ENCODE data around the gene MAST3. TPM values are rescaled to one million over a fixed set of nuclear protein-coding genes. Genes with fewer than 3 reads are reported as not detected.

Gene MAST3
- total RNA-seq, 4 donors from 2014 or later, result 0.66 to 2.8 (median 1.6) TPM

GRCh38 chr19:18117364-18117691 lies 19.8 kb downstream of the MAST3 start:
- DNase-seq (no peak), ATAC-seq (no peak)
- H3K4me1 ChIP-seq, result peaks cover 10 to 12% of the 10 kb centered on the region in 2 donors
- H3K27ac ChIP-seq, result no peak overlapping the region
- peak overlapping the region; percentile 3 to 83 (median 58) for H3K4me3 ChIP-seq
- no peaks in the 10 kb centered on the region for H3K27me3 ChIP-seq
- in situ Hi-C loops (cut with MboI; ENCODE audit: low sequenced_read_pairs in 4 of 4) (loop anchor here in 3 of 4 donors (10.0 kb wide), 2 partner anchors 47 to 137 kb away; a partner anchor contains a TSS), intact Hi-C loops (cut with DNase I; ENCODE audit: low total_unique reads) (loop anchor here (1.0 to 5.0 kb wide), 2 partner anchors 35 to 87 kb away; partner anchors contain the start of genes PIK3R2 and RAB3A)
- H3K36me3 ChIP-seq, result no peaks in the 10 kb centered on the region
- TF ChIP-seq CTCF (IDR thresholded peaks at IDR 0.05 in 4 of 5, conservative IDR thresholded peaks at IDR 0.05 in 1 of 5) (no peak), POLR2A (IDR thresholded peaks at IDR 0.05) (no peak)
- H3K9me3 ChIP-seq, result no peaks in the 10 kb centered on the region

- TF ChIP-seq CTCF (IDR thresholded peaks at IDR 0.05 in 4 of 5, conservative IDR thresholded peaks at IDR 0.05 in 1 of 5), result peak in 1 of 5 experiments; percentile 6
- TF ChIP-seq POLR2A (IDR thresholded peaks at IDR 0.05), result no peak
- H3K9me3 ChIP-seq, result no peaks in the 10 kb centered on the region
- DNase-seq, result peak; percentile 73 to 81
- intact Hi-C loops (cut with DNase I; ENCODE audit: low total_unique reads) (loop anchor here (1.0 to 5.0 kb wide), 2 partner anchors 34 to 86 kb away; partner anchors contain the start of genes PIK3R2 and RAB3A), in situ Hi-C loops (cut with MboI; ENCODE audit: low sequenced_read_pairs in 4 of 4) (loop anchor here in 3 of 4 donors (10.0 kb wide), 2 partner anchors 47 to 137 kb away; a partner anchor contains a TSS)
- H3K4me3 ChIP-seq, result peak overlapping the region; percentile 59 to 97 (median 75)
- H3K27ac ChIP-seq, result peak overlapping the region; percentile 51 to 71 (median 60)
- H3K36me3 ChIP-seq, result no peaks in the 10 kb centered on the region
- peaks cover 10 to 12% of the 10 kb centered on the region in 2 donors for H3K4me1 ChIP-seq
- H3K27me3 ChIP-seq, result no peaks in the 10 kb centered on the region
- ATAC-seq, result peak; percentile 91
These were observed 20.3 kb downstream of the MAST3 start for GRCh38 chr19:18117692-18118378.

- in situ Hi-C loops (cut with MboI; ENCODE audit: low sequenced_read_pairs in 4 of 4) (loop anchor here in 3 of 4 donors (10.0 kb wide), 2 partner anchors 46 to 136 kb away; a partner anchor contains a TSS), intact Hi-C loops (cut with DNase I; ENCODE audit: low total_unique reads) (loop anchor here (5.0 kb wide), 1 partner anchor 34 kb away; the partner anchor contains the start of gene PIK3R2)
- H3K4me3 ChIP-seq, result peak overlapping the region; percentile 59 to 97 (median 75)
- DNase-seq (no peak), ATAC-seq (peak in 1 of 2 donors; percentile 1)
- H3K4me1 ChIP-seq, result peaks cover 10 to 12% of the 10 kb centered on the region in 2 donors
- H3K9me3 ChIP-seq, result no peaks in the 10 kb centered on the region
- H3K27me3 ChIP-seq, result no peaks in the 10 kb centered on the region
- TF ChIP-seq POLR2A (IDR thresholded peaks at IDR 0.05) (no peak), CTCF (IDR thresholded peaks at IDR 0.05 in 4 of 5, conservative IDR thresholded peaks at IDR 0.05 in 1 of 5) (no peak)
- peak overlapping the region in 3 of 4 donors; percentile 23 to 71 (median 51) for H3K27ac ChIP-seq
- no peaks in the 10 kb centered on the region for H3K36me3 ChIP-seq
These were observed 20.9 kb downstream of the MAST3 start for GRCh38 chr19:18118420-18119012.

- no peak for DNase-seq
These were observed 21.6 kb downstream of the MAST3 start for GRCh38 chr19:18119013-18119716.

More at GRCh38 chr19:18119013-18119716, 21.6 kb downstream of the MAST3 start:
- ATAC-seq, result no peak
- TF ChIP-seq CTCF (IDR thresholded peaks at IDR 0.05 in 4 of 5, conservative IDR thresholded peaks at IDR 0.05 in 1 of 5) (no peak), POLR2A (IDR thresholded peaks at IDR 0.05) (no peak)
- peak overlapping the region in 1 of 4 donors; percentile 23 for H3K27ac ChIP-seq
- intact Hi-C loops (cut with DNase I; ENCODE audit: low total_unique reads) (loop anchor here (5.0 kb wide), 1 partner anchor 33 kb away; the partner anchor contains the start of gene PIK3R2), in situ Hi-C loops (cut with MboI; ENCODE audit: low sequenced_read_pairs in 4 of 4) (loop anchor here in 3 of 4 donors (10.0 kb wide), 2 partner anchors 46 to 136 kb away; a partner anchor contains a TSS)
- no peak overlapping the region for H3K4me3 ChIP-seq
- no peaks in the 10 kb centered on the region for H3K27me3 ChIP-seq
- no peaks in the 10 kb centered on the region for H3K9me3 ChIP-seq
- peaks cover 10 to 12% of the 10 kb centered on the region in 2 donors for H3K4me1 ChIP-seq
- H3K36me3 ChIP-seq, result no peaks in the 10 kb centered on the region
